HEK293 (cell line): ENCODE results near the gene CXCL17.
A peak's percentile ranks its signal among the peaks of the same experiment; 100 is the strongest.

Experiments
- CTCF ChIA-PET: fragments of 350-600 bp; formaldehyde crosslinking; extraction: SDS; loops from one replicate; lab custom pipeline; 2021; ENCODE audit warnings: antibody characterized with exemption; lab: Yijun Ruan, JAX
- POLR2A ChIA-PET: fragments of 300-600 bp; formaldehyde crosslinking; extraction: SDS; loops from one replicate; lab custom pipeline; 2020; ENCODE audit warnings: antibody characterized with exemption, inconsistent platforms; lab: Yijun Ruan, JAX
- H3K27ac ChIP-seq: fragments of 200-500 bp; sonication (Bioruptor generic); 2 replicates; pipeline ENCODE4 v1.5.1; 2014; ENCODE audit warnings: low read depth, low read length, control low read depth, inconsistent platforms; ENCODE audit errors: extremely low read depth
- H3K36me3 ChIP-seq, 2 experiments: fragments of 200-500 bp in 1 of 2; sonication (Bioruptor generic) in 1 of 2; 1 replicate in 1 of 2; 2 replicates in 1 of 2; pipeline ENCODE4 v1.5.1; 2014 to 2017; ENCODE audit warnings: inconsistent platforms in 2 of 2, low read length in 2 of 2; ENCODE audit not compliant: control insufficient read depth in 2 of 2, insufficient read depth in 1 of 2
- H3K4me1 ChIP-seq: fragments of 200-500 bp; sonication (Bioruptor generic); 2 replicates; pipeline ENCODE4 v1.5.1; 2014; ENCODE audit warnings: mild to moderate bottlenecking, low read length, inconsistent platforms; ENCODE audit not compliant: control insufficient read depth, insufficient read depth
- H3K4me3 ChIP-seq: 2 replicates; pipeline ENCODE4 v1.5.1; 2011; ENCODE audit warnings: low read depth, mild to moderate bottlenecking, control low read depth, low read length, moderate library complexity
- H3K9me3 ChIP-seq: fragments of 200-500 bp; sonication (Bioruptor generic); 2 replicates; pipeline ENCODE4 v1.5.1; 2014; ENCODE audit warnings: low read depth, low read length, inconsistent platforms; ENCODE audit not compliant: control insufficient read depth, insufficient read depth
- GLI2 ChIP-seq: fragments of 450-650 bp; formaldehyde crosslinking; IDR thresholded peaks from 2 replicates; pipeline ENCODE4; 2017; ENCODE audit warnings: missing biosample characterization, missing genetic modification characterization, low read depth, borderline replicate concordance
- GLI4 ChIP-seq: fragments of 450-650 bp; formaldehyde crosslinking; IDR thresholded peaks from 2 replicates; pipeline ENCODE4 v1.5.1; 2016; ENCODE audit warnings: missing biosample characterization, missing genetic modification characterization
- KLF9 ChIP-seq: fragments of 450-650 bp; formaldehyde crosslinking; IDR thresholded peaks from 2 replicates; pipeline ENCODE4 v1.5.1; 2016; ENCODE audit warnings: missing biosample characterization, missing genetic modification characterization, low read depth
- MZF1 ChIP-seq: fragments of 450-650 bp; formaldehyde crosslinking; IDR thresholded peaks from 2 replicates; pipeline ENCODE4 v1.5.1; 2017; ENCODE audit warnings: missing biosample characterization, missing genetic modification characterization, borderline replicate concordance
- SALL2 ChIP-seq: fragments of 450-650 bp; formaldehyde crosslinking; IDR thresholded peaks from 2 replicates; pipeline ENCODE4 v1.5.0; 2017; ENCODE audit warnings: missing biosample characterization, mild to moderate bottlenecking, missing genetic modification characterization, borderline replicate concordance
- SCRT1 ChIP-seq: fragments of 450-650 bp; formaldehyde crosslinking; IDR thresholded peaks from 2 replicates; pipeline ENCODE4 v1.5.1; 2016; ENCODE audit warnings: missing biosample characterization, missing genetic modification characterization, borderline replicate concordance
- YY2 ChIP-seq: fragments of 450-650 bp; formaldehyde crosslinking; IDR thresholded peaks from 2 replicates; pipeline ENCODE4 v1.5.1; 2016; ENCODE audit warnings: missing biosample characterization, missing genetic modification characterization
- ZNF114 ChIP-seq: fragments of 450-650 bp; formaldehyde crosslinking; IDR thresholded peaks from 2 replicates; pipeline ENCODE4 v1.5.0; 2017; ENCODE audit warnings: missing biosample characterization, missing genetic modification characterization
- ZNF211 ChIP-seq: fragments of 450-650 bp; formaldehyde crosslinking; IDR thresholded peaks from 2 replicates; pipeline ENCODE4 v1.5.1; 2016; ENCODE audit warnings: low read depth, missing biosample characterization, missing genetic modification characterization
- ZNF324 ChIP-seq: fragments of 450-650 bp; formaldehyde crosslinking; IDR thresholded peaks from 2 replicates; pipeline ENCODE4 v1.5.1; 2016; ENCODE audit warnings: missing biosample characterization, missing genetic modification characterization
- ZNF366 ChIP-seq: fragments of 450-650 bp; formaldehyde crosslinking; conservative IDR thresholded peaks from 2 replicates; pipeline ENCODE4 v1.5.1; 2016; ENCODE audit warnings: missing biosample characterization, missing genetic modification characterization
- ZNF501 ChIP-seq: fragments of 450-650 bp; formaldehyde crosslinking; IDR thresholded peaks from 2 replicates; pipeline ENCODE4 v1.5.1; 2016; ENCODE audit warnings: missing biosample characterization, missing genetic modification characterization
- ZNF548 ChIP-seq: fragments of 450-650 bp; formaldehyde crosslinking; IDR thresholded peaks from 2 replicates; pipeline ENCODE4 v1.5.1; 2016; ENCODE audit warnings: missing biosample characterization, missing genetic modification characterization
- ZNF555 ChIP-seq: fragments of 450-650 bp; formaldehyde crosslinking; conservative IDR thresholded peaks from 2 replicates; pipeline ENCODE4 v1.5.1; 2017; ENCODE audit warnings: missing biosample characterization, mild to moderate bottlenecking, missing genetic modification characterization, inconsistent platforms
- ZNF600 ChIP-seq: fragments of 450-650 bp; formaldehyde crosslinking; IDR thresholded peaks from 2 replicates; pipeline ENCODE4 v1.5.1; 2016; ENCODE audit warnings: missing biosample characterization, missing genetic modification characterization
- ZNF621 ChIP-seq: fragments of 450-650 bp; formaldehyde crosslinking; IDR thresholded peaks from 2 replicates; pipeline ENCODE4 v1.5.1; 2017; ENCODE audit warnings: missing biosample characterization, missing genetic modification characterization
- ZSCAN23 ChIP-seq: fragments of 450-650 bp; formaldehyde crosslinking; IDR thresholded peaks from 2 replicates; pipeline ENCODE4 v1.5.1; 2016; ENCODE audit warnings: missing biosample characterization, missing genetic modification characterization
- ZSCAN30 ChIP-seq: fragments of 450-650 bp; IDR thresholded peaks from 2 replicates; pipeline ENCODE4 v1.5.1; 2018; ENCODE audit warnings: missing biosample characterization, mild to moderate bottlenecking, missing genetic modification characterization, moderate library complexity
- TF ChIP-seq, protein P1 (sequence below): fragments of 450-650 bp; formaldehyde crosslinking; IDR thresholded peaks from 2 replicates; pipeline ENCODE4 v1.5.1; 2017; ENCODE audit warnings: missing biosample characterization, missing genetic modification characterization
- TF ChIP-seq, protein P2 (sequence below): fragments of 450-650 bp; formaldehyde crosslinking; IDR thresholded peaks from 2 replicates; pipeline ENCODE4 v1.5.1; 2016; ENCODE audit warnings: missing biosample characterization, missing genetic modification characterization
- TF ChIP-seq, protein P3 (sequence below): fragments of 450-650 bp; formaldehyde crosslinking; IDR thresholded peaks from 2 replicates; pipeline ENCODE4 v1.5.1; 2016; ENCODE audit warnings: missing biosample characterization, missing genetic modification characterization
- TF ChIP-seq, protein P4 (sequence below): fragments of 450-650 bp; formaldehyde crosslinking; IDR thresholded peaks from 2 replicates; pipeline ENCODE4 v1.5.1; 2017; ENCODE audit warnings: missing biosample characterization, missing genetic modification characterization
- TF ChIP-seq, protein P5 (sequence below): fragments of 450-650 bp; formaldehyde crosslinking; IDR thresholded peaks from 2 replicates; pipeline ENCODE4 v1.5.1; 2017; ENCODE audit warnings: missing biosample characterization, missing genetic modification characterization

CXCL17 gene

DNA sequence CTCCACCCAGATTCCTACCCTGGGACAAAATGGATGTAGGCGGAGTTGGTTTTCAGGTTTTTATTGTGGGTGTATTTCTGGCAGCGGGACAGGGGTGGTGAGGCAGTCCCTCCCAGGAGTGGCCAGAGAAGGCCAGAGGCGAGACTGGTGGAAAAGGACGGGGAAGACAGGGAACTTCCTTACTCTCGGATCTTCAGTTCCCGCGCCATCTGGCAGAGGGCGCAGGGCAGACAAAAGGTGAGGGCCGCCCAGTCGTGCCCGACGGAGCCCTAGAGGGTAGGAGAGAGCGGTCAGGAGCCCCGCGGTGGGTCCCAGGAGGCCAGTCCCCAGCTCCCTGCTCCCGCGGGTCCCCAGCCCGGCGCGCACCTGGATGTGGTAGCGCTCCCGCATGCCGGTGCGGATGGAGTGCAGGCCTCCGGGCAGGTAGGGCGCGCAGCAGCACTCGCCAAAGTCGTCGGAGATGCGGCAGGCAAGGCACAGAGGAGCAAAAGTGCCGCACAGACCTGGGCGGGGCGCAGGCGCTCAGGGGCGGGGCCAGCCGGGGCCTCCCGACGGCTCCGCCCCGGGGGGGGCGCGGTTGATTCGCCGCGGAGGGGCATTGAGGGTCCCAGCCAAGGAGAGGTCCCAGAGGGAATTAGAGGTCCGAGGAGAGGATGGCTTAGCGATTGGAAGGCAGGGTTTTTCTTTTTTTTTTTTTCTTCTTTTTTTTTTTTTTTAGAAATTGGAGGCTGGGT, 55.6 kb downstream of the CXCL17 start (continued):
- peak; percentile 60; the same call in 1 of the 2 replicates for TF ChIP-seq ZNF324 (tag by site-specific recombination)
- peak; percentile 77 for TF ChIP-seq KLF9 (tag by site-specific recombination)
- TF ChIP-seq, protein P1, sequence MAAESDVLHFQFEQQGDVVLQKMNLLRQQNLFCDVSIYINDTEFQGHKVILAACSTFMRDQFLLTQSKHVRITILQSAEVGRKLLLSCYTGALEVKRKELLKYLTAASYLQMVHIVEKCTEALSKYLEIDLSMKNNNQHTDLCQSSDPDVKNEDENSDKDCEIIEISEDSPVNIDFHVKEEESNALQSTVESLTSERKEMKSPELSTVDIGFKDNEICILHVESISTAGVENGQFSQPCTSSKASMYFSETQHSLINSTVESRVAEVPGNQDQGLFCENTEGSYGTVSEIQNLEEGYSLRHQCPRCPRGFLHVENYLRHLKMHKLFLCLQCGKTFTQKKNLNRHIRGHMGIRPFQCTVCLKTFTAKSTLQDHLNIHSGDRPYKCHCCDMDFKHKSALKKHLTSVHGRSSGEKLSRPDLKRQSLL (tag by site-specific recombination), result no peak
- TF ChIP-seq, protein P2, sequence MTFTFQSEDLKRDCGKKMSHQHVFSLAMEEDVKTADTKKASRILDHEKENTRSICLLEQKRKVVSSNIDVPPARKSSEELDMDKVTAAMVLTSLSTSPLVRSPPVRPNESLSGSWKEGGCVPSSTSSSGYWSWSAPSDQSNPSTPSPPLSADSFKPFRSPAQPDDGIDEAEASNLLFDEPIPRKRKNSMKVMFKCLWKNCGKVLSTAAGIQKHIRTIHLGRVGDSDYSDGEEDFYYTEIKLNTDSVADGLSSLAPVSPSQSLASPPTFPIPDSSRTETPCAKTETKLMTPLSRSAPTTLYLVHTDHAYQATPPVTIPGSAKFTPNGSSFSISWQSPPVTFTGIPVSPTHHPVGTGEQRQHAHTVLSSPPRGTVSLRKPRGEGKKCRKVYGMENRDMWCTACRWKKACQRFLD (tag by site-specific recombination), result no peak

DNA sequence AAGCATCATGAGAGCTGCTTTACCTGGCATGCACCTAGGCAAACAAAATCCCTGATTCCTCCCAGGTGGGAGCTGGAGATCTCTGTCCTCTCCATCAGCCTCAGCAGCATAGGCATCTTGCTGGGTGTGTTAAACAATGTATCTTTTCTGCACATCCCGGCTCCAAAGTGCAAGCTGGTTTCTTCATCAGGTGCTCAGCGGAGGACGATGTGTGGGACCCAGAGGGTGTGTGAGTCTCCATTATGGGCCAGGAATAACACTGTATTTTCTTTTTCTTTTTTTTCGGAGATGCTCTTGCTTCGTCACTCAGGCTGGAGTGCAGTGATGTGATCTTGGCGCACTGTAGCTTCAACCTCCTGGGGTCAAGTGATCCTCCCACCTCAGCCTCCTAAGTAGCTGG, 62.6 kb downstream of the CXCL17 start:
- POLR2A ChIA-PET, result interaction anchor here (0.7 to 6.9 kb wide), 4 partner anchors 16 to 304 kb away, joined by 3 to 41 read pairs (median 7); partner anchors contain the start of gene ZNF574
- Histone ChIP-seq H3K4me1 (no peaks in the 10 kb centered on the region), H3K4me3 (no peak overlapping the region), H3K9me3 (no peaks in the 10 kb centered on the region), H3K27ac (no peak overlapping the region), H3K36me3 (peaks cover 3 to 15% of the 10 kb centered on the region in 2 experiments; a peak in 2 of 3 replicates)
- CTCF ChIA-PET, result interaction anchor here (0.6 to 1.9 kb wide), 11 partner anchors 16 to 354 kb away, joined by 3 to 10 read pairs (median 3); no protein-coding TSS in a partner anchor
- no peak for TF ChIP-seq MZF1 (tag by site-specific recombination)
- TF ChIP-seq, protein P3, sequence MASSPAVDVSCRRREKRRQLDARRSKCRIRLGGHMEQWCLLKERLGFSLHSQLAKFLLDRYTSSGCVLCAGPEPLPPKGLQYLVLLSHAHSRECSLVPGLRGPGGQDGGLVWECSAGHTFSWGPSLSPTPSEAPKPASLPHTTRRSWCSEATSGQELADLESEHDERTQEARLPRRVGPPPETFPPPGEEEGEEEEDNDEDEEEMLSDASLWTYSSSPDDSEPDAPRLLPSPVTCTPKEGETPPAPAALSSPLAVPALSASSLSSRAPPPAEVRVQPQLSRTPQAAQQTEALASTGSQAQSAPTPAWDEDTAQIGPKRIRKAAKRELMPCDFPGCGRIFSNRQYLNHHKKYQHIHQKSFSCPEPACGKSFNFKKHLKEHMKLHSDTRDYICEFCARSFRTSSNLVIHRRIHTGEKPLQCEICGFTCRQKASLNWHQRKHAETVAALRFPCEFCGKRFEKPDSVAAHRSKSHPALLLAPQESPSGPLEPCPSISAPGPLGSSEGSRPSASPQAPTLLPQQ (tag by site-specific recombination), result no peak
- TF ChIP-seq GLI2 (tag by site-specific recombination), result no peak
- TF ChIP-seq ZSCAN23 (tag by site-specific recombination), result no peak
- no peak for TF ChIP-seq ZNF555 (tag by site-specific recombination)
- TF ChIP-seq, protein P4, sequence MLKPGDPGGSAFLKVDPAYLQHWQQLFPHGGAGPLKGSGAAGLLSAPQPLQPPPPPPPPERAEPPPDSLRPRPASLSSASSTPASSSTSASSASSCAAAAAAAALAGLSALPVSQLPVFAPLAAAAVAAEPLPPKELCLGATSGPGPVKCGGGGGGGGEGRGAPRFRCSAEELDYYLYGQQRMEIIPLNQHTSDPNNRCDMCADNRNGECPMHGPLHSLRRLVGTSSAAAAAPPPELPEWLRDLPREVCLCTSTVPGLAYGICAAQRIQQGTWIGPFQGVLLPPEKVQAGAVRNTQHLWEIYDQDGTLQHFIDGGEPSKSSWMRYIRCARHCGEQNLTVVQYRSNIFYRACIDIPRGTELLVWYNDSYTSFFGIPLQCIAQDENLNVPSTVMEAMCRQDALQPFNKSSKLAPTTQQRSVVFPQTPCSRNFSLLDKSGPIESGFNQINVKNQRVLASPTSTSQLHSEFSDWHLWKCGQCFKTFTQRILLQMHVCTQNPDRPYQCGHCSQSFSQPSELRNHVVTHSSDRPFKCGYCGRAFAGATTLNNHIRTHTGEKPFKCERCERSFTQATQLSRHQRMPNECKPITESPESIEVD (tag by site-specific recombination), result no peak
- no peak for TF ChIP-seq ZNF211 (tag by site-specific recombination)
- no peak for TF ChIP-seq ZNF621 (tag by site-specific recombination)
- no peak for TF ChIP-seq ZNF600 (tag by site-specific recombination)
- no peak for TF ChIP-seq ZNF114 (tag by site-specific recombination)
- TF ChIP-seq GLI4, result no peak
- TF ChIP-seq, protein P5, sequence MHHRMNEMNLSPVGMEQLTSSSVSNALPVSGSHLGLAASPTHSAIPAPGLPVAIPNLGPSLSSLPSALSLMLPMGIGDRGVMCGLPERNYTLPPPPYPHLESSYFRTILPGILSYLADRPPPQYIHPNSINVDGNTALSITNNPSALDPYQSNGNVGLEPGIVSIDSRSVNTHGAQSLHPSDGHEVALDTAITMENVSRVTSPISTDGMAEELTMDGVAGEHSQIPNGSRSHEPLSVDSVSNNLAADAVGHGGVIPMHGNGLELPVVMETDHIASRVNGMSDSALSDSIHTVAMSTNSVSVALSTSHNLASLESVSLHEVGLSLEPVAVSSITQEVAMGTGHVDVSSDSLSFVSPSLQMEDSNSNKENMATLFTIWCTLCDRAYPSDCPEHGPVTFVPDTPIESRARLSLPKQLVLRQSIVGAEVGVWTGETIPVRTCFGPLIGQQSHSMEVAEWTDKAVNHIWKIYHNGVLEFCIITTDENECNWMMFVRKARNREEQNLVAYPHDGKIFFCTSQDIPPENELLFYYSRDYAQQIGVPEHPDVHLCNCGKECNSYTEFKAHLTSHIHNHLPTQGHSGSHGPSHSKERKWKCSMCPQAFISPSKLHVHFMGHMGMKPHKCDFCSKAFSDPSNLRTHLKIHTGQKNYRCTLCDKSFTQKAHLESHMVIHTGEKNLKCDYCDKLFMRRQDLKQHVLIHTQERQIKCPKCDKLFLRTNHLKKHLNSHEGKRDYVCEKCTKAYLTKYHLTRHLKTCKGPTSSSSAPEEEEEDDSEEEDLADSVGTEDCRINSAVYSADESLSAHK (tag by site-specific recombination), result no peak
- TF ChIP-seq ZSCAN30 (tag by site-specific recombination), result no peak
- no peak for TF ChIP-seq SALL2 (tag by site-specific recombination)
- TF ChIP-seq ZNF548 (tag by site-specific recombination), result no peak
- no peak for TF ChIP-seq YY2 (tag by site-specific recombination)
- no peak for TF ChIP-seq ZNF501
- TF ChIP-seq ZNF366, result no peak
- TF ChIP-seq SCRT1 (tag by site-specific recombination), result no peak
